Skeletal muscle cell (primary cell): ENCODE measurements around the gene JSRP1.

Experiments used
- DNase-seq: peaks from one replicate; pipeline ENCODE4 v3.0.0-alpha.2; 2010; ENCODE audit warnings: low read depth
- H3K4me3 ChIP-seq: 2 replicates; pipeline ENCODE4 v1.5.1; 2011; ENCODE audit warnings: low read depth, mild to moderate bottlenecking, control low read depth, low read length, moderate library complexity

Gene JSRP1, protein sequence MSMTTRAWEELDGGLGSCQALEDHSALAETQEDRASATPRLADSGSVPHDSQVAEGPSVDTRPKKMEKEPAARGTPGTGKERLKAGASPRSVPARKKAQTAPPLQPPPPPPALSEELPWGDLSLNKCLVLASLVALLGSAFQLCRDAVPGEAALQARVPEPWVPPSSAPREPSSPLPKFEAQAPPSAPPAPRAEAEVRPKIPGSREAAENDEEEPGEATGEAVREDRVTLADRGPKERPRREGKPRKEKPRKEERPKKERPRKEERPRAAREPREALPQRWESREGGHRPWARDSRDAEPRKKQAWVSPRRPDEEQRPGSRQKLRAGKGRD

DNA sequence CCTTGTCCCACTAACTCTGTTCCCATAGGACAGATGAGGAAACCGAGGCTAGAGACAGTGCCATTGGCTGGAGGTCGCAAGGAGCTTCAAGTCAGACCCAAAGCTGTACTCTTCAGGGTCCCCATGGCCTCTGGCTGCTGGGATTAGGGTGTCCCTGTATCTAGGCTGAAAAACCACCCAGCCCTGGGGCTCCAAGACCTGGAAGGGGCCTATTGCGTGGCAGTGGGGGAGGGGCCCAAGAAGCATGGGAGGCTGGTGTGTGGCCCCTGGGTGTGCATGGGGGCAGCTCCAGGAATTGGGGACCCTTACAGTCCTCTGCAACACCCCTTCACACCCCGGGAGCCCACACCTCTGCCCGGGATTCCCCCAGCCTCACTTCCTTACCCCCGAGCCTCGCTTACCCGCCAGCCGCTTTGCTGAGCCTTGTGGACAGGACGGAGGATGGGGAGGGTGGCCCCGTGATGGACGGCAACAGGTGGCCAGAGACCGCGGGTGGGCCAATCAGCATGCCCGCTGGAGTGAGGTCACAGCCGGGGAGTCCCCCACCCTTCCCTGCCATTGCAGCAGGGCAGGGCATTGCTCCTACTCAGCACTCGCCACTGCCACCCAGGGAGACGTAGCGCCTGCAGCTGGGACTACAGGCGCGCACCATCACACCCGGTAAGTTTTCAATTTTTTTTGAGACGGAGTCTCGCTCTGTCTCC lies at the start of gene JSRP1:
TSS of gene JSRP1 (minus strand) at position 436 of the 704 bp plus-strand sequence. CDS start 1,103 bp downstream, outside the sequence.
- no peak for DNase-seq
- peak within 1 kb of the TSS; percentile 47 for H3K4me3 ChIP-seq

DNA sequence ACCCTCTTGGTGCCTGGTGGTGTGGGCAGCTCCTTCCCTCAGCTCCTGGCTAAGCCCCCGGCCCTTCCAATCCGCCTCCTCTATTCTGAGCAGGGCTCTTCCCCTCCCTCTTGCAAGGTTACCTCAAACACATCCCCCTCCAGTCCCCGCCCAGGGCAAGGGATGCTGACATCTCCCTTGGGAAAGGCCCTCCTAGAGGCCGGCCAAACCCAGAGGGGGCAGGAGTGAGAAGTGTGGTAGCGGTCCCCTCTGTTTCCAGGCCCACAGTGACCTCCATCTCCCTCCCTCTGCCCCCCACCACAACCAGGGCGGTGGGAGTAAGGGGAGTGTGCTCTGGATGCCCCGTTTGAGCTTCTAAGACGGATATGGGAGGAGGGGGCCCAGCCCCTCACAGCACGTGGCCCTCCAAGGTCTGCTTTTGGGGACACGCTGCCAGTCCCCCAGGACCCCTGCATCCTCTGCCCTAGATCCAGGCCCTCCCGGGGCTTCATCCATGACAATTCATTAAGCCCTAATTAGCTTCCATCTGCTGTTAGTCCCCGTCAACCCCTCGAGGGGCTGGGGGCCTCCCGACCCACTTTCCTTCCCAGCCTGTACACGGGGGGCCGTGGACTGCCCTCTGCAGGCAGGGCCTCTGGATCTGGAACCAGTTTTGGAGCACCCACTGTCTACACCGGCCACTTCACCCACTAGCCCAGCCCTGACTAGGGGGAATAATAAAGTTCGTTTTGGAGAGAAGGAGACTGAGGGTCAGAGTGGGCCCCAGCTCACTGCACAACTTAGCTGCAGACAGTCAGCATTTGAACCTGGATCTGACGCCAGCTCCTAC lies 49.4 kb upstream of the JSRP1 start:
- H3K4me3 ChIP-seq = no peak overlapping the region
- DNase-seq = no peak

DNA sequence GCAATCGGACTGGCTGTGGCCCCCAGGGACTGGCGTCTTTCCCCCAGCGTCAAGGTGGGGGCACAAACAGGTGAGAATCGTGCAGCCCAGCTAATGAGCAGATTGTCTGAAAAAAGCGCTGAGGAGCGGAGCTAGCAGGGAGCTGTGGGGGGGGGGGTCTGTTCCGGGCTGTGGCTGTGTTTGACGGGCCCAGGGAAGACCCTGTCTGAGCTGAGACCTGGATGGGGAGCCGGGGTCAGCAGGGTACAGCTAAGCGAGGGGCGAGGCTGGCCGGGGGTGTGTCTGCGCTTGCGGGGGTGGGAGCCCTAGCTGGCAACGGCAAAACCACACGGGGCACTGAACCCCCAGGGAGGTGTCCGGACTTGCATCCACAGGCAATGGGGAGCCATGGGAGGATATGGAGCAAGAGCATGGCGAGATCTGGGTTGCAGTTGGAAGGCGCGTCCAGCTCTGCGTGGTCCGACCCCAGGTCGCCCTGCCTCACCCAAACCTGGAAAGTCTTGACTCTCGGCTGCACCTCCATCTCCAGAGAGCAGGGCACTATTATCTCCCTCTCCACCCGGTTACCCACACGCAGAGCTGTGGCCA lies 47.1 kb upstream of the JSRP1 start:
- no peak overlapping the region for H3K4me3 ChIP-seq
- DNase-seq = no peak

DNA sequence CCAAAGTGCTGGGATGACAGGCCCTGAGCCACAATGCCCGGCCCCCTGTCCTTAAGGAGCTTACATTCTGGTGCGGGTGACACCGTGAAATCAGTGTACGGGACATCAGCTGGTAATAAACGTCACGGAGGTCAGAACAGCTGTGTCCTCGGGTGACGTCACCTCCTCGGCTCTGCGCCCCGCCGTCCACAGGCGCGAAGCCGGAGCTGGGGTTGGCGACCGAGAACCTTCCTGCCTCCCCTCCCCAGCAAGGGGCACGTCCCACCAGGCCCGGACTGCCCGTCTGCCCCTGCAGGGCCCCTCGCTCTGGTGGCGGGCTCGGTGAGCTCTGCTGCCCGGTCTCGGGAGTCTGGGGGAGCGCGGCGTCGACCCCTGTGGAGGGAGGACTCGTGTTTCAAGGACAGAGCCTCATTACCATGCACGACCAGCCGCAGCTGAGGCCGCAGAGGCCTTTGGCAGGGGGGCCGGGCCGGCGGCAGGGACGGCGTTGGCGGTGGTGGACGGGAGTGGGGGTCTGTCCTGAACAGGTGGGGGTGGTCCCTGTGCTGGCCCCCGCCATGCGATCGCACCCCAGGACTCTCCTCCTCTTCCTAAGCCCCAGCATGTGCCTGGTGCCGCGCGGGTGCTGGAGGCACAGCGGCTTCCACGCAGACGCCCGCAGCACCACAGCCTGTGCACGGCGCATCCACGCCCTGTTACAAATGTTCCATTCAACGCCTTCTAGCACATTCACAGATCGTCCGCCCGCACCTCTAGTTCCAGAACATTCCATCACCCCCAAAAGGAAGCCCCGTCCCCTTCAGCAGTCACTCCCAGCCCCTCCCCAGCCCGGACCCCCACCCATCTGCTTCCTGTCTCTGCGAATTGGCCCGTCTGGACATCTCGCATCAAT lies 46.3 kb upstream of the JSRP1 start:
- no peak overlapping the region for H3K4me3 ChIP-seq
- no peak for DNase-seq

DNA sequence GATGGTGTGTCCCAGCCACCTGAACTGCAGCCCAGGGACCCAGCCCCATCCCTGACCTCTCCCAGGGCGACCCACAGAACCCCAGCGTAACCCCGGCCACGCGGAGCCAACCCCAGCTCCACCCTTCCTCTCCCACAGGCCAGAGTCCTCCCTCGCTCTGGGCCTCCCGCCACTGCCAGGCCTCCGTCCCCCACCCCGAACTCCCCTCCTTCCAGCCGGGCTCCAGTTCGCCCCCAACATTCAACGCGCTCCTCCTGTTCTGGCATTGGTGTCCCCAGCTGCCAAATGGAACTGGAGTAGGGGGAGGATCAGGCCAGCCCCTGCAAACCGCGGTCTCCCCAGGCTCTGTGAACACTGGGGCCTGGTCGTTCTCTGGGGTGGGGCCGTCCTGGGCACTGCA lies 44.3 kb upstream of the JSRP1 start:
- DNase-seq = no peak
- no peak overlapping the region for H3K4me3 ChIP-seq

DNA sequence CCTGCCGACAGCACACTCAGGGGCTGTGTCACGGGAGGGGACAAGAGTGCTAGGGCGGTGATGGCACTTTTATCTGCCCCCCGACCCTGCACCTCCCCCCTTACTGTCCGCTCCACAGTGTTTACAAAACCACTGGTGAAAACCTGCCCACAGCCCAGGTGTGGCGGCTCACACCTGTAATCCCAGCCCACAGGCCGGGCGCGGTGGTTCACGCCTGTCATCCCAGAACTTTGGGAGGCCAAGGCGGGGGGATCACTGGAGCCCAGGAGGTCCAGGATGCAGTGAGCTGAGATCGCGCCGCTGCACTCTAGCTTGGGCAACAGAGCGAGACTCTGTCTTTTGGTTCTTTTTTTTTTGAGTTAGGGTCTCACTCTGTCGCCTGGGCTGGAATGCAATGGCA lies 39.9 kb upstream of the JSRP1 start:
- DNase-seq = no peak
- no peak overlapping the region for H3K4me3 ChIP-seq

DNA sequence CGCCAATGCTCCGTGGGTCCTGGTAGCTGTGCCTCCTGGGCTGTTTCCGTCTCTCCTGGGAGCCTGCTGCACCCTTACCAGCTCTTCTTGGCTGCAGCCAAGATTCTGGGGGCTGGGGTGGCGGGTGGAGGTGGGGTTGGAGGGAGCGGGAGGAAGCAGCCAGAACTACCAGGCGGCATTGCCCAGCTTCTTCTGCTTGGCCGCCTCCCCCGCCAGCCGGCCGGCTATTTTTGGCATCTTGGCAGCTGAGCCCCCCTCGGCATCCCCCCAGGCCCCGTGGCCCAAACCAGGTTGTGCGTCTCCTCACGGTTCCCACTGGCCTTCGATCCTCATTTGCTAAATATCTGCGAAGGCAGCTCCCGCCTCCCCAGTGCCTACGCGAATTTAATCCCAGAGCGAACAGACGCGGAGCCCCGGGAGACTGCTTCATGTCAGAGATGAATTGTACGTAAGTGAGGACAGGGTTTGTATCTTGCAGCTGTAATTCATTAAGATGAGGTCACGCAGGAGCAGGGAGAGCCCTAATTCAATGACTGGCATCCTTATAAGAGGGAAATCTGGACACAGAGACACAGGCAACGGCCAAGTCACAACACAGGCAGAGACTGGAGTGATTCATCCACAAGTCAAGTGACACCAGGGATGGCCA lies 38.6 kb upstream of the JSRP1 start:
- H3K4me3 ChIP-seq = no peak overlapping the region
- peak; percentile 57 for DNase-seq

DNA sequence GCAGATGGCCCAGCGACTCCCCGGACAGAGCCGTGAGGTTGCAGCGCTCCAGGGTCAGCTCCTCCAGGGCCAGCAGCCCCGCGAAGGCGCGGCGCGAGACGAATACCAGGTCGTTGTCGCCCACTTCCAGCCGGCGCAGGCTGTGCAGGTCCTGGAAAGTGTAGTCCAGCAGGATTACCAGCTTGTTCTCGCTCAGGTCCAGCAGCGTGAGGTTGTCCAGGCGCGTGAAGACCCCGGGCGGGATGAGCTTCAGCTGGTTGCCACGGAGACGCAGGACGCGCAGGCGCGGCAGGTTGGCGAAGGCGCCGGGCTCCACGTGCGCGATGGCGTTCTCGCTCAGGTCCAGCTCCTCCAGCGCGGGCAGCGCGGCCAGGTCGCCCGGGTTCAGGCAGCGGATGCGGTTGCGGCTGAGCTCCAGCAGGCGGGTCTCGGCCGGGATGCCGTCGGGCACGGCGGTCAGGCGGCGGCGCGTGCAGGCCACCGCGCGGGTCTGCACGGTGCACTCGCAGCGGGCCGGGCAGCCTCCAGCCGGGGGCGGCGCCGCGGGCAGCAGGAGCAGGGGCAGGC lies 35.1 kb upstream of the JSRP1 start:
- peak overlapping the region; percentile 21 for H3K4me3 ChIP-seq
- no peak for DNase-seq

DNA sequence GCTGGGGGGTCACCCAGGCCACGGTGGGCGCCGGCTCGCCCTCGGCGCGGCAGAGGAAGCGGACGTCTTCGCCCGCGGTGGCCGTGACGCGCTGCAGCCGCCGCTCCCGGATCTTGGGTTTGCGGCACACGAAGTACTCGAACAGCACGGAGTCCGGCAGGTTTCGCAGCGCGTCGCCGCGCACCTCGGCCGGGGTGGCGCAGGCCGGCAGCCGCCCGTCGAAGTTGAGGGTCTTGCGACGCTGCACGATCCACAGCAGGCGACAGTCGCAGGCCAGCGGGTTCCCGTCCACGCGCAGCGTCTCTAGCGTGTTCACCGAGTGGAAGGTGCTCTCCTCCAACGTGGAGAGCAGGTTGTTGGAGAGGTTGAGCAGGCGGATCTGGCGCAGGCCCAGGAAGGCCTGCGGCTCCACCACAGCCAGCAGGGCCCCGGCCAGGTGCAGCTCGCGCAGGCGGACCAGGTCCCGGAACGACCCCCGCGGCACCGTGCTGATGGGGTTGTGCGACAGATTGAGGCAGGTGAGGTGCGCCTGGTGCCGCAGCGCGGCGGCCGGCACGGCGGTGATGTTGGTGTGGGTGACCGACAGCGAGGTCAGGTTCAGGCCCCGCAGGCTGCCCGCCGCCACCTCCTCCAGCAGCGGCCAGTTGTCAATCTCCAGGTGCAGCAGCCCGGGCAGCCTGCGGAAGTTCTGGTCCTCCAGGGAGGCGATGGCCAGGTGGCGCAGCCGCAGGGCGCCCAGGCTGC lies 34.4 kb upstream of the JSRP1 start:
- no peak overlapping the region for H3K4me3 ChIP-seq
- DNase-seq = no peak

DNA sequence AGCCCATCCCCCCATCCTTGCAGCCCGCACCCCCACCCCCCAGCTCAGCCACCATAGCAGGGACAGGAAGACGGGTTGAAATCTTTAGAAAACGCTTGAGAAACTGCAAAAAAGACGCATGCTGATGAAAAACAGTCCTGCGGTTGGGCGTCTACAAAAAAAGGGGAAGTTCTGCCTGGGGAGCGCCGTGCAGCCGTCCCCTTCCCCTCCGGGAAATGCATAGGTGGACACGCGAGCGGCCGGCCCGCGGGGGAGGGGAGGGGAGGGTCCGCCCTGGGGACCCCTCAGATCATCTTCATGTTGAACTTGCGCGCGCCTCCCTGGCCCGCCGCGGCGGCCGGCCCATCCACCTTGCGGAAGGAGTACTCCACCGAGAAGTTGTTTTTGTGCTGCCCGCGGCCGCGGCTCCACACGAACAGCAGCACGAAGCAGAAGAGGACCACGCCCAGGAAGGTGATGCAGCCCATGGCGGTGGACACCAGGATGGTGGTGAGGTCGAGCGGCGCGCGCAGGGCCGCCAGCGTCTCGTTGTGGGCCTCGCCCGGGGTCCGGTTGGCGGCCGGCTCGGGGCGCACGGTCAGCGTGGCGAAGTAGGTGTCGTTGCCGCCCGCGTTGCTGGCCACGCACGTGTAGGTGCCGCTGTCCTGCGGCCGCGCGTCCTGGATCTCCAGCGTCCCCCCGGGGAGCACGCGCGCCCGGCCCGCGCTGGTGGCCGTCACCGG lies 33.7 kb upstream of the JSRP1 start:
- peak overlapping the region; percentile 28 for H3K4me3 ChIP-seq
- no peak for DNase-seq

DNA sequence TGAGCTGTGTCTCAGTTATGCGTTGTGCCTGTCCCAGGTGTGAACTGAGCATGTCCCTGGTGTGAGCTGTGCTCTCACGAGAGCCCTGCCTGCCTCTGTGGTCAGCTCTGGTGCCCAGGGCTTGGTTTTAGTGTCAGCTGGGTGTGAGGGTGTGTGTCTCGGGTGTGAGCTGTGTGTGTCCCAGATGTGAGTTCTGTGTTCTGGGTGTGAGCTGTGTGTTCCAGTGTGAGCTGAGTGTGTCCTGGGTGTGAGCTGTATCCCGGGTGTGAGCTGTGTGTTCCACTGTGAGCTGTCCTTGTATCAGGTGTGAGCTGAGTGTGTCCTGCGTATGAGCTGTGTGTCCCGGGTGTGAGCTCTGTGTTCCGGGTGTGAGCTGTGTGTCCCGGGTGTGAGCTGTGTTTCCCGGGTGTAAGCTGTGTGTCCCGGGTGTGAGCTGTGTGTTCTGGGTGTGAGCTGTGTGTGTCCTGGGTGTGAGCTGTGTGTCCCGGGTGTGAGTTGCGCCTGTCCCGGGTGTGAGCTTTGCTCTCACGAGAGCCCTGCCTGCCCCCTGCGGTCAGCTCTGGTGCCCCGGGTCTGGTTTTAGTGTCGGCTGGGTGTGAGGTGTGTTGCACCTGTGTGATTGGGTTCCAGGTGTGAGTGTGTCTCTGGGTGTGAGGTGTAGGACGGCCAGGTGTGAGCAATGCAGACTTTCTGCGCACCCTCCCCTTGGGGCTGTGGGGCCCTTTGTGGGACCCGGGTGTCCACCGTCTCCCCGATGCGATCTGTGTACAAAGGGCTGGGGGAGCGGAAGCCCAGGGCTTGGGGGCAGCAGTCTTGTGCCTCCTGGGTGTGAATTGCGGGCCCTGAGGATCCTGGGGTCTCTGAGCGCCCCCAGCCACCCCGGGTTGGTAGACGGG lies 32.8 kb upstream of the JSRP1 start:
- H3K4me3 ChIP-seq = no peak overlapping the region
- no peak for DNase-seq

DNA sequence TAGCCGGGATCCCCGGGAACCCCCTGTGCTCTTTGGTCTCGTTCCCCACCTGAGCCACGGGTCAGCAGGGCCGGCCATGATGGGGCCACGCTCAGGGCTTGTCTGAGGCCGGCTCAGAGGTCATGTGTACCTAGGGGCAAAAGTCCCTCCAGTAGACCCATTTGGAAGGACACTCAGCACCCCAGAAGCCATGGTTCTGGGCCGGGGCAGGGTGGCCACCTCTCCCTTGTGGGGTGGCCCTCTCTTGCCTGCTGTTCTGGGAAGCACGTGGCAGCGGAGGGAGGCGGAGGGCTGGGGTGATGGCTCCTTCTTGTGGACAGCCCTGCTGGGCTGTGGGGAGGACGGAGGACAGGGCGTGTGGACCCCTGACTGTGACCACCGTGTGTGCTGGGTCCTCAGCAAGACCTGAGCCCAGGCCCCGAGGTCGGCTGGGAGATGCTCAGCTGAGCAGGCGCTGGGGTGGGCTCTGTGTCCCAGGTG lies 32.2 kb upstream of the JSRP1 start:
- no peak for DNase-seq
- H3K4me3 ChIP-seq = no peak overlapping the region

DNA sequence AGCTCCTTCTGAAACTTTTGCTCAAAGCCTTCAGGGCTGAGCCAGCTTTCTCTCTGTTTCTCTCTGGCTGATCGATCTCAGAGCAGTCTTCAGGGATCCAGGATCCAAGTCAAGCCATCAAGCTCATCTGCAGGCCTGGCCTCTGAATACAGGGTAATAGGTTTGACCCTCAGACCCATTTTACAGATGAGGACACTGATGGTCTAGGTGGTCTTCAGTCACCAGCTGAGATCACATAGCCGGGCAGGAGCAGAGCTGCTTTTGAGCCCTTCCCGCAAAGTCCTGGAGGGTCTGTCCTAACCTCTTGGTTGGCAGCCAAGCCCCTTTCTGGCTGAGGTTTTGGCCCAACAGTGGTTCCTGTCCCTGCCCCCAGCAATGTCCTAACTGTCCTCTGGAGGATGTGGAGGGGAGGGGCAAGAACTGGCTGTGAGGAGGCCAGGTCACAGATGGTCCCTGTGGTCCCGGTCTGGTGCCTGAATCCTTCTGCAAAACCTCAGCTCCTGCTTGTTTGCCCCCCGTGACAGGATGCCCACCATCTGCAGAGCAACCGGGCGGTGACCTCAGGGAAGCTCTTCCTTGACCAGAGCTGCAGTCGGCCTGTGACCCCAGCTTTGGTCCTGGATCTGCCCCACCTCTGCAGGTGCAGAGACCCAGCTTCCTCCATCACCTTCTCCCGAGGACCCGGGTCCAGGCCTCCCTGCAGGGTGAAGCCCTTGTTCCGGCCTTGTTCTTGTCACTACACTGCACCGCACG lies 31.5 kb upstream of the JSRP1 start:
- no peak for DNase-seq
- H3K4me3 ChIP-seq = no peak overlapping the region

DNA sequence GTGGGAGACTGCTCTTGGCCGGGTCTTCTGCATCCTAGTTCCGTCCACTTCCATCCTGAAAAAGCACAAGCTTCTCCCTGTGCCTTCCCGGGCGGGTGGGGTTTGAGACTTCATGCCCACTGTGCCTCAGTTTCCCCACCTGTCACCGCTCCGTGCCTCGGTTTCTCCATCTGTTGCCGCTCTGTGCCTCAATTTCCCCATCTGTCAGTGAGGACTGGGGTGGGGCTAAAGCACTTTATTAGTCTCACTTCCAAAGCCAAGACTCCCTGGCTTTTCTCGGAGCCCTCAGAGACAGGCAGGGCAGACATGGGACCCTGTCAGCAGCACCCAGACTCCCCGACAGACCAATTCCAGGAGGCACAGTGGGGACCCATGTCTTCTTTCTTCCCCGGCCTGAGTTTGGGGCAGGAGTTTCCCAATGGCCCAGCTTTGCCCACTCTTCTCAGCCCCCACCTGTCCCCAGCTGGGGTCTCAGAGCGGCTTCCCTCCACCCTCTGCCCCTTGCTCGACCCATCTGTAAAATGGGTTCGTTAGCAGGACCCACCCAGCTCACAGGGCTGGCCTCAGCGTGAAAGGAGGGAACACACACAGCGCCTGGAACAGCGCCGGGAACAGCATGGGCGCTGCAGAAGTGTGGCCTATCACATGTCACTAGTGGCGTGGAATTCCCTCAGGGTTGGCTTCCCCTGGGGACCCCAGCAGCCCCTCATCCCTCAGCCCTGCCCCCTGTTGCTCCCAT lies 30.4 kb upstream of the JSRP1 start:
- DNase-seq = no peak
- no peak overlapping the region for H3K4me3 ChIP-seq
